Measurements from ENCODE around the gene LRRC36.

LRRC36 gene

DNA sequence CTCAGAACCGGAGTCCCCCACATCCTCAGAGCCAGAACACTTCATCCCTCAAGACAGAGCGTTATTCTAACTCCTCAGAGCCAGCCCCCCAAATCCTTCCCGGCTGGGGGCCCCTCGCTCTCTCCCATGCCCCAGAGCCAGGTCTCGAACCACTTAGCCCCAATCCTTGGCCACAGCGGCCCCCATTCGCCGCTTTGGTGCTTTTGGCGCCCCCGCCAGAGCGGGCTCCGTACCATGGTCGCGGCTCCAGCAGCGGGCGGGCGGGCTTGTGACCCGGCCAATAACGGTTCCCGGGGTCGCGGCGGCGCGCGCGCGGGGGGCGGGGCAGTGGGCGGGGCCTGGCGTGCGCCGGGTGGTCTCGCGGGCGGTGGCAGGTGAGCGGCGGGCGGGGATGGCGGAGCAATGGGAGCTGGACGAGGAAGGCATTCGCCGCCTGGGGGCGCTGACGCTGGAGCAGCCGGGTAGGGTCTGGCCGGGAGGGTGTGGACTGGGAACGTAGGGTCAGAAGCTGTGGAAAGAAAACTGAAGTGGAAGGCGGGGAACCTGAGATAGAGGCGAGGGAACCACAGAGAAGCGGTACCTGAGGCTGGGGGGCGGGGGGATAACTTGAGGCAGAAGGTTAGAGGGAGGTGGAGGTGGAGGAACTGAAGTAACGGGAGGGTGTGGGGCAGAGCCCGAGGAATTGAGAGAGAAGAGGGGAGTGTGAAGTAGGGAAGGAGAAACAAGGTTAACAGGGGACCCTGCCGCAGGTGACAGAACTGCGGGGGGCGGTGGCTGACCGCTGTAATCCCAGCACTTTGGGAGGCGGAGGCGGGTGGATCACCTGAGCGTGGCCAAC lies at the start of gene LRRC36, which contains the start of gene KCTD19:
TSS of gene LRRC36 (plus strand) at position 344 of the 838 bp plus-strand sequence. CDS start at position 392, 48 bp downstream.
TSS of gene KCTD19 (minus strand) at position 270 of the 838 bp plus-strand sequence. CDS start at position 236, 34 bp downstream.
- DNase-seq = peak; percentile 39

DNA sequence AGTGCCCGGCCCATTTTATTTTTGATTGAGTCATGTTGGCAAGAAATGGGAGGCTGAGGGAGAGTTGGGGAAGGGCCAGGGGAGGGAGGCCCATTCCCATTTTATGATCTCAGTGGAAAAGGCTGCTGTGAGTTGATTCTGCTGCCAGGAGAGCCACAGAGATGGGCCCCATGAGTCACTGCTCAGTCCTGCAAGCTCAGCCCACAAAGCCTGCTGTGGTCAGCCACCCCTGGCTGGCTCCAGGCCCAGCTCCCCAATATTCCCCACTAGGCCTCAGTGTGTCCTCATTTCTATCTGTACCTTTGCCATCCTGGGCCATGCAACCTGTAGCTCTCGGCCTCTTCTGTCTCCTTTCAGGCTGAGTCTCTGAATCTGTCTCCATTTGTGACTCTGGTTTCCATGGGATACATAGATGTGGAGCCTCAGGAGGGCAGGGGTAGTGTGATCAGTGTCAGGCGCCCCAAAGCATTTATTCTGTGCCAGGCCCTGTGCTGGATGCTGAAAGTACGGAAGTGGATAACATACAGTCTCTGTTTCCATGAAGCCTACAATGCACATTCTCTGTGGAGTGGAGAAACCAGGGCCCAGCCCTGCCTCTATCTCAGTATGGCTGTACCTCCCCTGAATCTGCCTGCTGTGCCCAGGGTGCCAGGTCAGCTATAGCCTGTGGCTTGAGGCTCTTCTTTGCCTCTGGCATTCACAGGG lies 49.2 kb upstream of the LRRC36 start:
- no peak for DNase-seq

DNA sequence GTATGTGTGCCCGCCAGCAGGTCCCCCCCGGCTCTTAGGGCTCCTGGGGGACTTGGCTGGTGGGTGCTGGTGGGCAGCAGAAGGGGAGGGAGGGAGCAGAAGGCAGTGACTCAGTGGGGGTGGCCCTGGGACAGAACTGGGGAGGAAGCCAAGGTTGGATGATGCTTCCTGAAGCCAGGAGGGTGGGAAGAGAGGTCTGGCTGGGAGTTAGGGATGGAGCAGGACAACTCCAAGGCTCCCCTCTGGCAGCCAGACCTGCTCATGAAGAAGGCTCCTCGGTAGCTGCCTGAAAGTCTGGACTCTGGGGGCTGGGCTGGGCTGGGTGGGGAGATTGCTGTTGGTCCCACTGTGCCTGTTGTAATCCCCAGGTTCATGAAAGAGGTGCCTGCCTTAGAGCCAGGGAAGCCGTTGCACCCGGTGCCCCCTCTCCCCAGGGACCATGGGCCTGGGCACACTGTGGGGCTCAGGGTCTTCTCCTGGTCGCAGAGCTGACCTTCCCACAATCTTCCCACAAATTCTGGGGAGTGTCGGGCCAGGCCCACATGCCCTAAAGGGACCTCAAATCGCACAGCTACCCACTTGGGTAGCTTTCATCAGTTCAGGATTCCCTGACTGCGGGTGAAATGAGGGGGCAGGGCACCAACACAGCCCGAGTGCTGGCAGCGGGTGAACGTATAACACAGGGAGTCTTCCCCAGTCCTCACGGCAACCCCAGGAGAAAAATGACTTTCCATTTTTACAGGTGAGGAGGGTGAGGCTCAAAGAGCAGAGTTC lies 48.4 kb upstream of the LRRC36 start:
- no peak for DNase-seq

- DNase-seq = no peak
Measured at GRCh38 chr16:67278773-67279295, 47.8 kb upstream of the LRRC36 start.

DNA sequence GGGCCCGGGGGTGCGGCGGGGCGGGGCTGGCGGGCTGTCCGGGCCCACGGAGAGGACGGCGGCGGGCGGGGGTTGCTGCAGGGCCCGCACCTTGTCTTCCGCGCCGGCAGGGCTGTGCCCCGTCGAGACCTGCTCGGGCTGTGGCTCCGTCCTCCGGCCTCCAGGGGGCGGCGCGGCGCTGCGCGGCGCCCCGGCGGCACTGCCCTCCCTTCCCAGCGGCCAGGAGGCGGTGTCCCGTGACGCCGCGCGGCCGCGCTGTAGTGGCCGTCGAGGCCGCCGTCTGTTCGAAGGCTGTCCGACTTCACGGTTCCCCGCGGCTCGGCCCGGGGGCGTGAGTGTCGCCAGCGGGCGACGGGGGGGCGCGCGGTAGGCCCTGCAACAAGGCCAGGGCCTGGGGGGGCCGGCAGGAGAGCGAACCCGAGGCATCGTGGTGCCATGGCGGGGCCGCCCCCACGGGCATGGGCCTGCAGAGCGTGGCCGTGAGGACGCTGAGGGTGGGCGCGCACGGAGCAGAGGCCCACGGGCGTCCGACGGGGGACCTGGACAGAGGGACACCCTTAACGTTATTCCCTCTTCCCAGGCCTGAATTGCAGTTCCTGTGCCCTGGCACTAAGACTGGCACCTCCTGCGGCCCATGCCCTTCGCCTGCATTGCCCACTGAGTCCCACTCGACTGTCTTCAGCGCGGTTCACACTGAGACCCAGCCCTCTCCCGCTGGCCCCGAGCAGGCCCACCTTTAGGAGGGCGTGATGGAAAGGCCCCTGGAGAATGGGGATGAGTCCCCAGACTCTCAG lies 47.1 kb upstream of the LRRC36 start, which contains the start of gene PLEKHG4:
TSS of gene PLEKHG4 (plus strand) at position 237 of the 794 bp plus-strand sequence. CDS start at position 750, 513 bp downstream.
- peak; percentile 11 for DNase-seq

GRCh38 chr16:67280090-67281015 lies 46.3 kb upstream of the LRRC36 start:
- no peak for DNase-seq

- DNase-seq = no peak
Measured at GRCh38 chr16:67281536-67282446, 44.8 kb upstream of the LRRC36 start.

DNA sequence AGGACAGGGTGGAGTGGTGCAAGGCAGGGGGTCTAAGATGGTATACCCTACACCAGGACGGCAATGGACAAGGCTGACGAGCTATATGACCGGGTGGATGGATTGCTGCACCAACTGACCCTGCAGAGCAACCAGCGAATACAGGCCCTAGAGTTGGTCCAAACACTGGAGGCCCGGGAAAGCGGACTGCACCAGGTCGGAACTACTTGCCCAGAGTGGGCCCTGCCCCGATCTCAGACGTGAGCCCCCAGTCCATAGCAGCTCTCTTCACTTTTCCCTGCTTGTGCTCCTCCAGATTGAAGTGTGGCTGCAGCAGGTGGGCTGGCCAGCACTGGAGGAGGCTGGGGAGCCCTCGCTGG lies 44.2 kb upstream of the LRRC36 start:
- DNase-seq = no peak

- no peak for DNase-seq
Measured at GRCh38 chr16:67283039-67283825, 43.4 kb upstream of the LRRC36 start.

- DNase-seq = no peak
Measured at GRCh38 chr16:67283826-67284555, 42.6 kb upstream of the LRRC36 start.

GRCh38 chr16:67284699-67285646 lies 41.6 kb upstream of the LRRC36 start:
- DNase-seq = no peak

GRCh38 chr16:67286441-67287235 lies 40.0 kb upstream of the LRRC36 start:
- DNase-seq = no peak

- DNase-seq = no peak
Measured at GRCh38 chr16:67287960-67288359, 38.7 kb upstream of the LRRC36 start.

DNA sequence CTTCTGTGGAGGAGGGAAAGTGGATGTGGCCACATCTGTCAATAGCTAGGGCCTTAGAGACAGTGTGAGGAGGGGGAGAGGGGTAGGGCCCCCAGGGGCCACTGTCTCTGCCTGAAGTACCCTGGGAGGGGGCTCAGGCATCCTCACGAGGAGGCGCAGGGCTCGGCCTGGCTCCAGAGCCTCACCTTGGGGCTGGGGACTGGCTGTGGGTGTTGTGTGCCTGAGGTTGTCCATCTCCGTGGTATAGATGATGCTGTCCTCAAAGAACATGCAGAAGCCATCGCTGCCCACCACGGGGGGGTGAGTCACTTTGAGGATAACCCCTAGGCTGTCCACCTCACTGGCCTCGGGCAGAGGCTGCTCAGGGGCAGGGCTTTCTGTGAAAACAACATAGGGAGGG lies 35.2 kb upstream of the LRRC36 start:
- no peak for DNase-seq

DNA sequence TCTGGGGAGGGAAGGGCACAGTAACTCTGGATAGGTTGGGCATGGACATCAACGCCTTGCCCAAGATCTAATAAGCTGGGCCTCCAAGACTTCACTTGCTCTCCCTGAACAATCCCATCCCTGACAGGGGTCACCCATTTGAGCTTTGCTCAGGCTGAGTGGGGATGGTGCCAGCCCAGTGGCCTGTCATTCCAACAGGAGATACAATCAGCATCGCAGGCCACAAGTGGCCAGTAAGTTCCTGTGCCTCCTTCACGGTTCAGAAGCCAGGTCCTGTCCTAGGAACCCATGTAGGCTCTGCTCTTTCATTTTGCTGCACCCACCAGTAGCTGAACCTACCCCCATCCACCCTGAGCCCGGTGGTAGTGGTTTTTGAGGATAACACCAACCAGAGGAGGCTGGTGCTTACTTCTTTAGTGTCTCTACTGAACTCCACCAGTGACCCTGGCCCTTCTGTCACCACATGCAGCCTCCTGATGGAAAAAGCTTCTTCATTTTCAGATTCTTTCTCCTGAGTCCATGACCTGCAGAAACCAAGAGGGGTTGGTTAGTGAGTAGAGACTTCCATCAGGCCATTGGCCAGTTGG lies 32.4 kb upstream of the LRRC36 start:
- DNase-seq = no peak

- DNase-seq = no peak
Measured at GRCh38 chr16:67294938-67295361, 31.7 kb upstream of the LRRC36 start.
